Epithelial cell of esophagus (primary cell): ENCODE measurements around the gene HEMGN.

Source experiments
- DNase-seq: peaks from one replicate; pipeline ENCODE4 v3.0.0; 2010; ENCODE audit warnings: low read depth
- H3K4me3 ChIP-seq: 2 replicates; pipeline ENCODE4 v1.5.1; 2011; ENCODE audit warnings: mild to moderate bottlenecking, low read length, control low read depth
- CTCF ChIP-seq: IDR thresholded peaks from 2 replicates; pipeline ENCODE4 v1.5.1; 2011; ENCODE audit warnings: low read depth, mild to moderate bottlenecking, low read length, control low read depth, inconsistent platforms; ENCODE audit not compliant: insufficient read depth; ENCODE audit errors: missing control alignments

HEMGN gene

DNA sequence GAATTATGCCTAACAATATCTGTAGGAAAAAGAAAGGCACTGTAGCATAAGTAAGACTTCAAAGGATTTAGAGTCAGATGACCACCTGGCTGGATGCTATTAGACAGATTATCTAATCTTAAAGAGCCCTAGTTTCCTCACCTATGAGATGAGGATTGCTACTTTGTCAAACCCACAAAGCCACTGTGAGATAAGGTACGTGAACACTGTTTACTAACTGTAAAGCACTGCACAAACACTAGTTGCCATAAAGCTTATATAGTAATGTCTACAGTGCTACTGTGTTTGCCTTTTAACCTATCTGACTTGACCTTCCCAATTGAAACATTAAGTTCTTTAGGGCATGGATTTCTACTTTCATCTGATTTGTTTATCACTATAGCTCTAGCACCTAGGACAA, 26.0 kb downstream of the HEMGN start:
- no peak for DNase-seq
- TF ChIP-seq CTCF: no peak
- H3K4me3 ChIP-seq: no peak overlapping the region

DNA sequence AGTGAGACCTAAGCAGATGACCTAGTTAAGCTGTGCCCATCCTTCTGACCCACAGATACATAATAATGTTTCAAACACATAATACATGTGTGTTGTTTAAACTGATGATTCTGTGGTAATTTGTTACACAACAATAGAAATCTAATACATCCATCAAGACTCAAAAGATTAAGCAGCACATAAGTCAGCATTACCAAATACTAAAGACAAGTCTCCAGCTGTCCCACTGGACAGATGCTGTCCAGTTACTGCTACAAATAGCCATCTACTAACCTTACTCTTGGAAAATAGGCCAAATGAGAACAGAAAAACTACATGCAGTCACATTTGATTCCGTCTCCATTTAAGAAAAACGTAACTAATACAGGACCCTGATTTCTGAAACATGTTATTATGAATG, 26.4 kb downstream of the HEMGN start:
- DNase-seq: no peak
- TF ChIP-seq CTCF: no peak
- no peak overlapping the region for H3K4me3 ChIP-seq

DNA sequence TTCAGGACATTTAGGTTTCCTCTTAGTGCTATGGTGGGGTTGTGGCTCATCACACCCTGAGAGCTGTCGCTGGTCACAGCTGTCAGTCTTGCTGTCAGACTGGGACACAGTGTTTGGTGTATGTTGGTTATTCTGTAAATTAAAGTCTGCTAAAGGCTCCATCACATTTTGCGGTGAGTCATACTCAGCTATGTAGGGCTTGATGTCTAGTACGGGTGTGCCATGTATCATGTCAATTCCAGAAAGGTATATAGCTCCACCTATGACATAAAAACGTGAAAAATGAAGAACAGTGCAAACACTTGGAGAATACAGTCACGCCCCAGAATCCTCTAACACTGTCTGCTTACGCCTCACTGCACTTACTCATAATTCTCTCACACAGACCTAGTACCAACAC, 27.6 kb downstream of the HEMGN start:
- no peak overlapping the region for H3K4me3 ChIP-seq
- peak; percentile 91 for DNase-seq
- no peak for TF ChIP-seq CTCF

DNA sequence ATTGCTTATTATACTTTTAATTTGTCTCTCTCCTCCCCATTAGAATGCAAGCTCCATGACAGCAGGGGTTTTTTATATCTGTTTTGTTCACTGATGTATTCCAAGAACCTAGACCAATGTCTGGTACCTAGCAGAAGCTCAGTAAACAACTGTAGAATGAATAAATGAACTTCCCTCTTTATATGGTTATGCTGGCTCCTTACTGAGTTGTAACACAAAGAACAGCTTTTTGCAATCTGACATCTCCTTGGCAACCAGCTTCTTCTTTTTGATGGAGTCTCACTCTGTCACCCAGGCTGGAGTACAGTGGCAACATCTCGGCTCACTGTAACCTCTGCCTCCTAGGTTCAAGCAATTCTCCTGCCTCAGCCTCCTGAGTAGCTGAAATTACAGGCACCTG, 29.3 kb downstream of the HEMGN start:
- H3K4me3 ChIP-seq: no peak overlapping the region
- DNase-seq: no peak
- TF ChIP-seq CTCF: no peak

- no peak for DNase-seq
- TF ChIP-seq CTCF: no peak
- no peak overlapping the region for H3K4me3 ChIP-seq
Observed at GRCh38 chr9:97907632-97908031, 30.3 kb downstream of the HEMGN start.

GRCh38 chr9:97907046-97907445, 30.9 kb downstream of the HEMGN start:
- DNase-seq: no peak
- TF ChIP-seq CTCF: no peak
- no peak overlapping the region for H3K4me3 ChIP-seq

- DNase-seq: no peak
- H3K4me3 ChIP-seq: no peak overlapping the region
- TF ChIP-seq CTCF: no peak
Observed at GRCh38 chr9:97906236-97906831, 31.6 kb downstream of the HEMGN start.
